ENCODE measurements around the gene GUCA2B. TPM values are rescaled to one million over a fixed set of nuclear protein-coding genes. Genes with fewer than 3 reads are reported as not detected.

The GUCA2B gene
- total and polyA plus RNA-seq, 5 donors, result not detected

GRCh38 chr1:42178249-42178648 lies 25.0 kb downstream of the GUCA2B start:
- 37% methylated on average over 3 of the region's 3 CpGs for WGBS
- Histone ChIP-seq H3K4me1 (ENCODE audit: control insufficient read depth, insufficient read depth, low read length) (peaks cover 5% of the 10 kb centered on the region), H3K4me3 (ENCODE audit: low read length) (no peak overlapping the region), H3K27me3 (ENCODE audit: control insufficient read depth, insufficient read depth) (no peaks in the 10 kb centered on the region), H3K27ac (ENCODE audit: low read length) (no peak overlapping the region), H3K9me3 (ENCODE audit: control insufficient read depth, low read length) (no peaks in the 10 kb centered on the region)
- DNase-seq (peak in 2 of 3 donors; percentile 43 to 81), ATAC-seq (peak; percentile 45 to 53)
- intact Hi-C loops (cut with DNase I), result loop anchor here in 3 of 4 donors (10.0 kb wide), 2 partner anchors 157 to 603 kb away; partner anchors contain the start of gene FOXJ3 (in 2 of the 3)

GRCh38 chr1:42179275-42179674 lies 26.1 kb downstream of the GUCA2B start:
- Histone ChIP-seq H3K9me3 (ENCODE audit: control insufficient read depth, low read length) (no peaks in the 10 kb centered on the region), H3K4me1 (ENCODE audit: control insufficient read depth, insufficient read depth, low read length) (peaks cover 5% of the 10 kb centered on the region), H3K27me3 (ENCODE audit: control insufficient read depth, insufficient read depth) (no peaks in the 10 kb centered on the region), H3K4me3 (ENCODE audit: low read length) (no peak overlapping the region), H3K27ac (ENCODE audit: low read length) (no peak overlapping the region)
- intact Hi-C loops (cut with DNase I), result loop anchor here in 3 of 4 donors (10.0 kb wide), 2 partner anchors 156 to 604 kb away; partner anchors contain the start of gene FOXJ3 (in 2 of the 3)
- no peak for ATAC-seq
- DNase-seq, result no peak
- WGBS, result 19% methylated on average over 2 of the region's 2 CpGs

GRCh38 chr1:42179900-42180329 lies 26.7 kb downstream of the GUCA2B start:
- no peak overlapping the region for H3K27ac ChIP-seq (ENCODE audit: low read length)
- WGBS, result 69% methylated on average over 4 of the region's 4 CpGs
- no peak for ATAC-seq

GRCh38 chr1:42181687-42182086 lies 28.5 kb downstream of the GUCA2B start:
- WGBS, result 87% methylated on average over 4 of the region's 4 CpGs
- DNase-seq, result no peak
- no peak for ATAC-seq
- intact Hi-C loops (cut with DNase I), result no loop called here
- H3K27me3 ChIP-seq (ENCODE audit: control insufficient read depth, insufficient read depth), result no peaks in the 10 kb centered on the region
- peaks cover 5% of the 10 kb centered on the region for H3K4me1 ChIP-seq (ENCODE audit: control insufficient read depth, insufficient read depth, low read length)
- no peak overlapping the region for H3K4me3 ChIP-seq (ENCODE audit: low read length)
- no peak overlapping the region for H3K27ac ChIP-seq (ENCODE audit: low read length)
- H3K9me3 ChIP-seq (ENCODE audit: control insufficient read depth, low read length), result no peaks in the 10 kb centered on the region

More at GRCh38 chr1:42179900-42180329, 26.7 kb downstream of the GUCA2B start:
- H3K4me1 ChIP-seq (ENCODE audit: control insufficient read depth, insufficient read depth, low read length), result peaks cover 5% of the 10 kb centered on the region
- no peaks in the 10 kb centered on the region for H3K27me3 ChIP-seq (ENCODE audit: control insufficient read depth, insufficient read depth)
- DNase-seq, result no peak
- no peak overlapping the region for H3K4me3 ChIP-seq (ENCODE audit: low read length)
- no peaks in the 10 kb centered on the region for H3K9me3 ChIP-seq (ENCODE audit: control insufficient read depth, low read length)
- intact Hi-C loops (cut with DNase I), result loop anchor here in 3 of 4 donors (10.0 kb wide), 2 partner anchors 155 to 605 kb away; partner anchors contain the start of gene FOXJ3 (in 2 of the 3)

GRCh38 chr1:42183210-42183956 lies 30.2 kb downstream of the GUCA2B start:
- no peak overlapping the region for H3K27ac ChIP-seq (ENCODE audit: low read length)

GRCh38 chr1:42183957-42184268 lies 30.7 kb downstream of the GUCA2B start:
- no peaks in the 10 kb centered on the region for H3K9me3 ChIP-seq (ENCODE audit: control insufficient read depth, low read length)
- intact Hi-C loops (cut with DNase I), result no loop called here
- no peaks in the 10 kb centered on the region for H3K27me3 ChIP-seq (ENCODE audit: control insufficient read depth, insufficient read depth)
- WGBS, result 93% methylated on average over 6 of the region's 6 CpGs
- no peak overlapping the region for H3K27ac ChIP-seq (ENCODE audit: low read length)
- peaks cover 5% of the 10 kb centered on the region for H3K4me1 ChIP-seq (ENCODE audit: control insufficient read depth, insufficient read depth, low read length)
- no peak for DNase-seq
- H3K4me3 ChIP-seq (ENCODE audit: low read length), result no peak overlapping the region
- ATAC-seq, result no peak

More at GRCh38 chr1:42183210-42183956, 30.2 kb downstream of the GUCA2B start:
- WGBS, result 84% methylated on average over 3 of the region's 7 CpGs
- H3K4me3 ChIP-seq (ENCODE audit: low read length), result no peak overlapping the region
- no peak for DNase-seq
- intact Hi-C loops (cut with DNase I), result no loop called here
- no peaks in the 10 kb centered on the region for H3K27me3 ChIP-seq (ENCODE audit: control insufficient read depth, insufficient read depth)
- no peaks in the 10 kb centered on the region for H3K9me3 ChIP-seq (ENCODE audit: control insufficient read depth, low read length)
- H3K4me1 ChIP-seq (ENCODE audit: control insufficient read depth, insufficient read depth, low read length), result peaks cover 5% of the 10 kb centered on the region
- no peak for ATAC-seq

- Histone ChIP-seq H3K9me3 (ENCODE audit: control insufficient read depth, low read length) (no peaks in the 10 kb centered on the region), H3K27ac (ENCODE audit: low read length) (no peak overlapping the region), H3K4me1 (ENCODE audit: control insufficient read depth, insufficient read depth, low read length) (peaks cover 4% of the 10 kb centered on the region), H3K4me3 (ENCODE audit: low read length) (no peak overlapping the region), H3K27me3 (ENCODE audit: control insufficient read depth, insufficient read depth) (no peaks in the 10 kb centered on the region)
- DNase-seq, result no peak
- WGBS, result 89% methylated on average over 3 of the region's 3 CpGs
- no peak for ATAC-seq
- intact Hi-C loops (cut with DNase I), result no loop called here
Observed at GRCh38 chr1:42184616-42185015, 31.4 kb downstream of the GUCA2B start.

GRCh38 chr1:42186152-42186551 lies 32.9 kb downstream of the GUCA2B start:
- no peaks in the 10 kb centered on the region for H3K27me3 ChIP-seq (ENCODE audit: control insufficient read depth, insufficient read depth)
- H3K27ac ChIP-seq (ENCODE audit: low read length), result no peak overlapping the region
- intact Hi-C loops (cut with DNase I), result no loop called here
- ATAC-seq, result no peak
- WGBS, result 71% methylated on average over 3 of the region's 3 CpGs
- no peaks in the 10 kb centered on the region for H3K4me1 ChIP-seq (ENCODE audit: control insufficient read depth, insufficient read depth, low read length)
- no peak for DNase-seq
- H3K9me3 ChIP-seq (ENCODE audit: control insufficient read depth, low read length), result no peaks in the 10 kb centered on the region
- H3K4me3 ChIP-seq (ENCODE audit: low read length), result no peak overlapping the region

- WGBS, result 88% methylated on average over 6 of the region's 6 CpGs
- intact Hi-C loops (cut with DNase I), result no loop called here
Observed at GRCh38 chr1:42189931-42190853, 37.0 kb downstream of the GUCA2B start.

GRCh38 chr1:42191319-42191718 lies 38.1 kb downstream of the GUCA2B start:
- intact Hi-C loops (cut with DNase I), result no loop called here
- 93% methylated on average over 8 of the region's 8 CpGs for WGBS
- H3K27me3 ChIP-seq (ENCODE audit: control insufficient read depth, insufficient read depth), result no peaks in the 10 kb centered on the region
- H3K4me1 ChIP-seq (ENCODE audit: control insufficient read depth, insufficient read depth, low read length), result no peaks in the 10 kb centered on the region
- ATAC-seq (no peak), DNase-seq (no peak)
- no peaks in the 10 kb centered on the region for H3K9me3 ChIP-seq (ENCODE audit: control insufficient read depth, low read length)
- no peak overlapping the region for H3K4me3 ChIP-seq (ENCODE audit: low read length)
- H3K27ac ChIP-seq (ENCODE audit: low read length), result no peak overlapping the region

More at GRCh38 chr1:42189931-42190853, 37.0 kb downstream of the GUCA2B start:
- DNase-seq (no peak), ATAC-seq (no peak)
- H3K27me3 ChIP-seq (ENCODE audit: control insufficient read depth, insufficient read depth), result no peaks in the 10 kb centered on the region
- H3K27ac ChIP-seq (ENCODE audit: low read length), result no peak overlapping the region
- no peaks in the 10 kb centered on the region for H3K9me3 ChIP-seq (ENCODE audit: control insufficient read depth, low read length)
- no peaks in the 10 kb centered on the region for H3K4me1 ChIP-seq (ENCODE audit: control insufficient read depth, insufficient read depth, low read length)
- no peak overlapping the region for H3K4me3 ChIP-seq (ENCODE audit: low read length)

- Histone ChIP-seq H3K4me1 (ENCODE audit: control insufficient read depth, insufficient read depth, low read length) (no peaks in the 10 kb centered on the region), H3K27ac (ENCODE audit: low read length) (no peak overlapping the region), H3K9me3 (ENCODE audit: control insufficient read depth, low read length) (no peaks in the 10 kb centered on the region), H3K27me3 (ENCODE audit: control insufficient read depth, insufficient read depth) (no peaks in the 10 kb centered on the region), H3K4me3 (ENCODE audit: low read length) (no peak overlapping the region)
- no peak for ATAC-seq
- WGBS, result 87% methylated on average over 4 of the region's 4 CpGs
- DNase-seq, result no peak
- intact Hi-C loops (cut with DNase I), result no loop called here
Observed at GRCh38 chr1:42192106-42192505, 38.9 kb downstream of the GUCA2B start.
